ENCODE results near the gene SUPT5H. TPM values are rescaled to one million over a fixed set of nuclear protein-coding genes. Genes with fewer than 3 reads are reported as not detected.

Gene SUPT5H
- total and polyA plus RNA-seq, 10 of the 15 experiments (the other 5 are each of a cell fraction or from before 2014, with no cell fraction given), result 27.2 to 194 (median 83.6) TPM

DNA sequence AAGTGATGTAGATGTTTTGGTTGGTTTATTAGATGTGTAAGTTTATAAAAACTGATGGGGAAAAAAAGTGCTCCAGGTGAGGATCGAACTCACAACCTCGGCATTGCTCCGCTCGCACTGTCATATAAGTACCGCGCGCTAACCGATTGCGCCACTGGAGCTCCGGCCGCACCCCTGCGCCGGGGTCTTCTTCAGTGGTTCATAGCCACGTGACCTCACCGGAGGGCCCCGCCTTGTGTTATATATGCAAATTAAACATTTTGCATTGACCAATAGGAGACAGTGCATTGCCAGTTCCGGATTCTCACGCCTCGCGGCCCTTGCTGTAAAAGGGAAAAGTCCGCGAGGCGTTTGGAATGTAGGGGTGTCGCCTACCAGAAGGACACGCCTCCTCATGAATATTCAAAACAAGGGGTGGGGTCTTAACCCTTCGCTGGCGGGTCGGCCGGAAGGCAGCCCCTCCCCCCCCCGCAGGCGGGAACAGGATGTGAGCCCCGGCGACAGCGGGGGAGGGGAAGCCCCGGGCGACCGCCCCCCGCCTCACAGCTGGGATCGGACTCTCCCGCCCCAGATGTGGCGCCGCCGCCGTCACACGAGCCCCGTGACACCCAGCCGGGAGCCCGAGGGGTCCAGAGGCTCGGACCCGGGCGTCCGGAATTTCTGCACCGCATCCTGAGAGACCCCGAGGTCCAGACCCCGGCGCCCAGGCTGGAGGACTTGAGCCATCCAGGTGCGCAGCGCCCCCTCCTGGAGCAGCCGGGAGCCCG lies 33.1 kb upstream of the SUPT5H start, which contains the start of gene PLEKHG2 (continued):
- TF ChIP-seq, protein P1, sequence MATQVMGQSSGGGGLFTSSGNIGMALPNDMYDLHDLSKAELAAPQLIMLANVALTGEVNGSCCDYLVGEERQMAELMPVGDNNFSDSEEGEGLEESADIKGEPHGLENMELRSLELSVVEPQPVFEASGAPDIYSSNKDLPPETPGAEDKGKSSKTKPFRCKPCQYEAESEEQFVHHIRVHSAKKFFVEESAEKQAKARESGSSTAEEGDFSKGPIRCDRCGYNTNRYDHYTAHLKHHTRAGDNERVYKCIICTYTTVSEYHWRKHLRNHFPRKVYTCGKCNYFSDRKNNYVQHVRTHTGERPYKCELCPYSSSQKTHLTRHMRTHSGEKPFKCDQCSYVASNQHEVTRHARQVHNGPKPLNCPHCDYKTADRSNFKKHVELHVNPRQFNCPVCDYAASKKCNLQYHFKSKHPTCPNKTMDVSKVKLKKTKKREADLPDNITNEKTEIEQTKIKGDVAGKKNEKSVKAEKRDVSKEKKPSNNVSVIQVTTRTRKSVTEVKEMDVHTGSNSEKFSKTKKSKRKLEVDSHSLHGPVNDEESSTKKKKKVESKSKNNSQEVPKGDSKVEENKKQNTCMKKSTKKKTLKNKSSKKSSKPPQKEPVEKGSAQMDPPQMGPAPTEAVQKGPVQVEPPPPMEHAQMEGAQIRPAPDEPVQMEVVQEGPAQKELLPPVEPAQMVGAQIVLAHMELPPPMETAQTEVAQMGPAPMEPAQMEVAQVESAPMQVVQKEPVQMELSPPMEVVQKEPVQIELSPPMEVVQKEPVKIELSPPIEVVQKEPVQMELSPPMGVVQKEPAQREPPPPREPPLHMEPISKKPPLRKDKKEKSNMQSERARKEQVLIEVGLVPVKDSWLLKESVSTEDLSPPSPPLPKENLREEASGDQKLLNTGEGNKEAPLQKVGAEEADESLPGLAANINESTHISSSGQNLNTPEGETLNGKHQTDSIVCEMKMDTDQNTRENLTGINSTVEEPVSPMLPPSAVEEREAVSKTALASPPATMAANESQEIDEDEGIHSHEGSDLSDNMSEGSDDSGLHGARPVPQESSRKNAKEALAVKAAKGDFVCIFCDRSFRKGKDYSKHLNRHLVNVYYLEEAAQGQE (IDR thresholded peaks at IDR 0.05; ENCODE audit: low read depth, low read length), result 0 out of 2 replicates have a peak, but pooled peaks have one; percentile 15
- TF ChIP-seq ESRRA (IDR thresholded peaks at IDR 0.05; ENCODE audit: low read length), result peak; percentile 38; the same call in 1 of the 2 replicates
- peak; percentile 86; the same call in 1 of the 2 replicates for TF ChIP-seq POLR2AphosphoS2 (IDR thresholded peaks at IDR 0.05; ENCODE audit: low read depth, low read length)
- TF ChIP-seq PAX5 (IDR thresholded peaks at IDR 0.05; ENCODE audit: borderline replicate concordance, low read depth, low read length), result 0 out of 2 replicates have a peak, but pooled peaks have one; percentile 21
- TF ChIP-seq, protein P2, sequence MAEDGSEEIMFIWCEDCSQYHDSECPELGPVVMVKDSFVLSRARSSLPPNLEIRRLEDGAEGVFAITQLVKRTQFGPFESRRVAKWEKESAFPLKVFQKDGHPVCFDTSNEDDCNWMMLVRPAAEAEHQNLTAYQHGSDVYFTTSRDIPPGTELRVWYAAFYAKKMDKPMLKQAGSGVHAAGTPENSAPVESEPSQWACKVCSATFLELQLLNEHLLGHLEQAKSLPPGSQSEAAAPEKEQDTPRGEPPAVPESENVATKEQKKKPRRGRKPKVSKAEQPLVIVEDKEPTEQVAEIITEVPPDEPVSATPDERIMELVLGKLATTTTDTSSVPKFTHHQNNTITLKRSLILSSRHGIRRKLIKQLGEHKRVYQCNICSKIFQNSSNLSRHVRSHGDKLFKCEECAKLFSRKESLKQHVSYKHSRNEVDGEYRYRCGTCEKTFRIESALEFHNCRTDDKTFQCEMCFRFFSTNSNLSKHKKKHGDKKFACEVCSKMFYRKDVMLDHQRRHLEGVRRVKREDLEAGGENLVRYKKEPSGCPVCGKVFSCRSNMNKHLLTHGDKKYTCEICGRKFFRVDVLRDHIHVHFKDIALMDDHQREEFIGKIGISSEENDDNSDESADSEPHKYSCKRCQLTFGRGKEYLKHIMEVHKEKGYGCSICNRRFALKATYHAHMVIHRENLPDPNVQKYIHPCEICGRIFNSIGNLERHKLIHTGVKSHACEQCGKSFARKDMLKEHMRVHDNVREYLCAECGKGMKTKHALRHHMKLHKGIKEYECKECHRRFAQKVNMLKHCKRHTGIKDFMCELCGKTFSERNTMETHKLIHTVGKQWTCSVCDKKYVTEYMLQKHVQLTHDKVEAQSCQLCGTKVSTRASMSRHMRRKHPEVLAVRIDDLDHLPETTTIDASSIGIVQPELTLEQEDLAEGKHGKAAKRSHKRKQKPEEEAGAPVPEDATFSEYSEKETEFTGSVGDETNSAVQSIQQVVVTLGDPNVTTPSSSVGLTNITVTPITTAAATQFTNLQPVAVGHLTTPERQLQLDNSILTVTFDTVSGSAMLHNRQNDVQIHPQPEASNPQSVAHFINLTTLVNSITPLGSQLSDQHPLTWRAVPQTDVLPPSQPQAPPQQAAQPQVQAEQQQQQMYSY (CRISPR knock-in tag; IDR thresholded peaks at IDR 0.05), result no peak
- TF ChIP-seq NFXL1 (IDR thresholded peaks at IDR 0.05; ENCODE audit: borderline replicate concordance), result no peak
- TF ChIP-seq BACH1 (IDR thresholded peaks at IDR 0.05; ENCODE audit: borderline replicate concordance), result peak; percentile 71
- no peak for TF ChIP-seq MTA3 (IDR thresholded peaks at IDR 0.05; ENCODE audit: borderline replicate concordance, low read length)
- TF ChIP-seq YY1 (IDR thresholded peaks at IDR 0.05; ENCODE audit: low read depth, low read length), result peak; percentile 74
- peak; percentile 52; the same call in 1 of the 2 replicates for TF ChIP-seq SIN3A (IDR thresholded peaks at IDR 0.05; ENCODE audit: low read depth, low read length)
- no peak for TF ChIP-seq CBX5 (IDR thresholded peaks at IDR 0.05; ENCODE audit: low read depth)
- TF ChIP-seq, protein P3, sequence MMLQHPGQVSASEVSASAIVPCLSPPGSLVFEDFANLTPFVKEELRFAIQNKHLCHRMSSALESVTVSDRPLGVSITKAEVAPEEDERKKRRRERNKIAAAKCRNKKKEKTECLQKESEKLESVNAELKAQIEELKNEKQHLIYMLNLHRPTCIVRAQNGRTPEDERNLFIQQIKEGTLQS (IDR thresholded peaks at IDR 0.05; ENCODE audit: borderline replicate concordance, extremely low read depth, low read depth, low read length), result peak; percentile 30; the same call in 1 of the 2 replicates
- TF ChIP-seq, protein P4, sequence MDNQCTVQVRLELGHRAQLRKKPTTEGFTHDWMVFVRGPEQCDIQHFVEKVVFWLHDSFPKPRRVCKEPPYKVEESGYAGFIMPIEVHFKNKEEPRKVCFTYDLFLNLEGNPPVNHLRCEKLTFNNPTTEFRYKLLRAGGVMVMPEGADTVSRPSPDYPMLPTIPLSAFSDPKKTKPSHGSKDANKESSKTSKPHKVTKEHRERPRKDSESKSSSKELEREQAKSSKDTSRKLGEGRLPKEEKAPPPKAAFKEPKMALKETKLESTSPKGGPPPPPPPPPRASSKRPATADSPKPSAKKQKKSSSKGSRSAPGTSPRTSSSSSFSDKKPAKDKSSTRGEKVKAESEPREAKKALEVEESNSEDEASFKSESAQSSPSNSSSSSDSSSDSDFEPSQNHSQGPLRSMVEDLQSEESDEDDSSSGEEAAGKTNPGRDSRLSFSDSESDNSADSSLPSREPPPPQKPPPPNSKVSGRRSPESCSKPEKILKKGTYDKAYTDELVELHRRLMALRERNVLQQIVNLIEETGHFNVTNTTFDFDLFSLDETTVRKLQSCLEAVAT (IDR thresholded peaks at IDR 0.05), result peak; percentile 16; the same call in 1 of the 2 replicates
- TF ChIP-seq, protein P5, sequence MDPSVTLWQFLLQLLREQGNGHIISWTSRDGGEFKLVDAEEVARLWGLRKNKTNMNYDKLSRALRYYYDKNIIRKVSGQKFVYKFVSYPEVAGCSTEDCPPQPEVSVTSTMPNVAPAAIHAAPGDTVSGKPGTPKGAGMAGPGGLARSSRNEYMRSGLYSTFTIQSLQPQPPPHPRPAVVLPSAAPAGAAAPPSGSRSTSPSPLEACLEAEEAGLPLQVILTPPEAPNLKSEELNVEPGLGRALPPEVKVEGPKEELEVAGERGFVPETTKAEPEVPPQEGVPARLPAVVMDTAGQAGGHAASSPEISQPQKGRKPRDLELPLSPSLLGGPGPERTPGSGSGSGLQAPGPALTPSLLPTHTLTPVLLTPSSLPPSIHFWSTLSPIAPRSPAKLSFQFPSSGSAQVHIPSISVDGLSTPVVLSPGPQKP (IDR thresholded peaks at IDR 0.05; ENCODE audit: low read depth, low read length), result peak; percentile 81; the same call in 1 of the 2 replicates
- peak in 1 of 2 experiments; percentile 91; a peak in 2 of 4 replicates for TF ChIP-seq CEBPB (IDR thresholded peaks at IDR 0.05; ENCODE audit: borderline replicate concordance in 1 of 2, low read depth in 2 of 2, low read length in 2 of 2)
- TF ChIP-seq ZNF217 (IDR thresholded peaks at IDR 0.05), result peak; percentile 63

All from GM12878 (cell line).